Stimulated activated CD8-positive, alpha-beta memory T cell treated with anti-CD3 and anti-CD28 coated beads, Interleukin-15, amount 100 ng/mL, for 4 hours (primary cell): Measurements from ENCODE around the gene SOX4.
"Not testable (repeated sequence)": the region's sequence is repeated elsewhere in the genome, so short reads cannot be mapped to it uniquely, and the experiment has no call there.

Source experiments
- DNase-seq, 2 donors: peaks; one replicate each; pipeline ENCODE4 v3.0.0-alpha.2; 2020; ENCODE audit warnings: low read depth in 2 of 2

Gene SOX4

DNA sequence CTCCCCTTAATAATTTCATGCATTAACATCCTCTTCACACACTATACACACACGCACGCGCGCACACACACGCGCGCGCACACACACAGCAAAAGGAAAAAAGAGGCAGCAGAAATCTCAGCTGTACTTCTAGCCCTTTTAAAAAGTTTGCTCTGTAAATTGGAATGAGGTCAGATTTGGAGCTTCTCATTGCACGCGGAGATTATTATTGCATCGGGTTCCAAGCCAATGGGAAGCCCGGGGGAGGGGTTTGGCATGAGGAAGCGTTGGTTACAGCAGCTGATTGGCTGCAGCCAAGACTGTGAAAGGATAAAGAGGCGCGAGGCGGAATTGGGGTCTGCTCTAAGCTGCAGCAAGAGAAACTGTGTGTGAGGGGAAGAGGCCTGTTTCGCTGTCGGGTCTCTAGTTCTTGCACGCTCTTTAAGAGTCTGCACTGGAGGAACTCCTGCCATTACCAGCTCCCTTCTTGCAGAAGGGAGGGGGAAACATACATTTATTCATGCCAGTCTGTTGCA lies at the start of gene SOX4:
TSS of gene SOX4 (plus strand) at position 340 of the 515 bp plus-strand sequence. CDS start 784 bp downstream, outside the sequence.
- DNase-seq, result peak in 1 of 2 donors; percentile 49

DNA sequence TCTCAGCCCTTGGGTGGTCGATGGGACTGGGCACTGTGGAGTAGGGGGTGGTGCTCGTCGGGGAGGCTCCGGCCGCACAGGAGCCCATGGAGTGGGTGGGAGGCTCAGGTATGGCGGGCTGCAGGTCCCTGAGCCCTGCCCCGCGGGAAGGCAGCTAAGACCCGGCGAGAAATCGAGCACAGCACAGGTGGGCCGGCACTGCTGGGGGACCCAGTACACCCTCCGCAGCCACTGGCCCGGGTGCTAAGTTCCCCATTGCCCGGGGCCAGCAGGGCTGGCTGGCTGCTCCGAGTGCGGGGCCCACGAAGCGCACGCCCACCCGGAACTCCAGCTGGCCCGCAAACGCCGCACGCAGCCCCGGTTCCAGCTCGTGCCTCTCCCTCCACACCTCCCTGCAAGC lies 41.3 kb upstream of the SOX4 start:
- DNase-seq, result not testable (repeated sequence)

DNA sequence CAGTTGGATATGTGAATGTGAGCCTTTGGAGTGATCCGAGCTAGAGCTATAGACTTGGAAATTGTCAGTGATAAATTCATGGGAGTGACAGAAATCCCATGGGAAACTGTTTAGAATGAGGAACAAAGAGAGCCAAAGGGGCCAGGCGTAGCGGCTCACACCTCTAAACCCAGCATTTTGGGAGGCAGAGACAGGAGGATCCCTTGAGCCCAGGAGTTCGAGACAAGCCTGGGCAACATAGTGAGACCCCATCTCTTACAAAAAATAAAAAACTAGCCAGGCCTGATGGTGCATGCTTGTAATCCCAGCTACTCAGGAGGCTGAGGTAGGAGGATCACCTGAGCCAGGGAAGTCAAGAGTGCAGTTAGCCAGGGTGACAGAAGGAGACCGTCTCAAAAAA lies 39.3 kb upstream of the SOX4 start:
- no peak for DNase-seq

DNA sequence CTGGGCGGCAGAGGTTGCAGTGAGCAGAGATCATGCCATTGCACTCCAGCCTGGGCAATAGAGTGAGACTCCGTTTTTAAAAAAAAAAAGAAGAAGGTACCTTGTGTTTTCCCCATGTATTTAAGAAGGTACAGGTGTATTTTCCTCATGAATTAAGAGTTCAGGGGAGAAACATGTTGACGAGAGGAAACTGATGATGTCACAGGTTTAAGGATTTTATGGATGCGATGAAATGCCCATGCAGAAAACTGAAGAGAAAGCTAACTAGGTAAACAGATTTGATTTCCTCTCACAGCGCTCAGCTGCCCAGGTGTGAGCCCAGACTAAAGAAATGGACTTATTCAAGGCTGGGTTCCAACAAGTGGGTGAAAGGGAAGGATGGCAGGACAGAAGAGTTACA lies 38.4 kb upstream of the SOX4 start:
- no peak for DNase-seq

DNA sequence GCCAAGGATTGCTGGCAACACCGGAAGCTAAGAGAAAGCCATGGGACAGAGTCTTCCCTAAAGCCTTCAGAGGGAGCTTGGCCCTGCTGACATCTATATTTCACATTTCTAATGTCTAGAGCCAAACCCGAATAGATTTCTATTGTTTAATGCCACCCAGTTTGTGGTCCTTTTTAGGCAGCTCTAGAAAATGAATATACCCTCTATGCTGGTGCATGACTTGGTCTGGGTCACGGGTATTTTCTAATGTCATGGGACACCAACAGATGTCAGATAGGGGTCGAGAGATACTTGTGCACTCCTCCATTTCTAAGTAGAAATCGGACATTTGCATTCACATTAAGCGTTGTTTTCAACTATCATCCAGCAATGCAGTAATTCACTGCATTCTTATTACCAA lies 37.0 kb upstream of the SOX4 start:
- no peak for DNase-seq

DNA sequence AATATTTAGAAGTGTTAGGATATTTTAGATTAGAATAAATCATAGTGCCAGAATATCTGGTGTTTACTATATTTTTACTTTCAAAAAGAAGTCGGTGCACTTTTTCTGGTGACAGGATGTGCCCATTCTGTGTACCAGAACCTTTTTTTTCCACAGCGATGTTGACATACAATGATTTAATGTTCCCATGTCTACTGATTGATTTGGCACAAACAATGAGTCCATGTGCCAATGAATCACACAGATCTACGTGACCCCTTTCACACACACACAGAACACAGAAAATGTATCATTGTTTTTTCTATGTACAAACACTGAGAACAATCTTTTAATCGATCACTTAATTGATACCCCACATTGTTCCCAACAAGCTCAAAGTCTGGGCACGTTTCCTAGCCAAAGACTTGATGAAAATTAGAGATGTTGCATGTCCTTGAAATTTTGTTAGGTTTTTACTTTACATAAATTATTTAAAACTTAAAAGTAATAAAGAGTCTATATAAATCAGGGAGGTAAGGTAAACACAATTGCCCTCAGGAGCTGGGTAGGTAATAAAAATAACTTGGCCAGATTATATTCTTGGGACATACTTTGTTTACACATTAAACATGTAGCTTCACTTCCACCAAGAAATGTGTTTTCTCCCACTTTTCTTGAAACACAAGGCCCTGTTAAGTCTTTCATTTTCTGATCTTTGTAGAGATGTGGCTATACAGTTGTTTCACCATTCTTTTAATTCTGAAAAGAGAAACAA lies 36.4 kb upstream of the SOX4 start:
- DNase-seq, result no peak

DNA sequence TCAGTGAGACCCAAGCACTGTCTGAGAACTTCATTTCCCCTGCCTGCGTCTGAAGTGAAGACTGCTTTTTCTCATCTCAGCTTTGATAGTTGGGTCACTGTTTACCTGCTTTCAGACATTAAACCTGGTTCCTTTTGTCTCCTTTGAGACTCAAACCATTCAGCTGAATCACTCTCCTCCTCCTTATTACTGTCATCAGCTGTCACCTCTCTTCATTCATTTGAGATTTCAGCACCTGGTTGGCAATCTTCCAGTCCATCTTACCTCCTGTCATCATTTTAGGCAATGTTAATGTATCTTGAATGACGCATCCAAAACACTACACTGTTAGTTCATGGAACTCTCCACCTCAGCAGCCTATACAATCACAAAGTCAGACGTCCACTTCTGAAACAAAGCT lies 34.3 kb upstream of the SOX4 start:
- no peak for DNase-seq

DNA sequence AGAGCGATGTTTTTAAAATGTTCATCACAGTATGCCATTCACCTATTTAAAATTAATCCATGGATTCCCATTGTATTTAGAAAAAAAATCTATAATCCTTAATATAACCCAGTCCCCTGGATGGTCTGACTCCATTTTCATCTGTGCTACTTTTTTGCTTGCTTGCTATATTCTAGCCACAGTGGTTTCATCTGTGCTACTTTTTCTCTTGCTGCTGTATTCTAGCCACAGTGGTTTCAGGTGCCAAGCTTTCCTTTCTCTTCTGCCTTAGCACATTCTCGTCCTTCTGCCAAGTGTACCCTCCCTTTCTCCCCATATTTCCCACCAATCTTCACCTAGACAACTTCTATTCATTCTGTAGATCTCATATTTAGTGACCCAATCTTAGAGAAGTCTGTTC lies 33.3 kb upstream of the SOX4 start:
- no peak for DNase-seq

DNA sequence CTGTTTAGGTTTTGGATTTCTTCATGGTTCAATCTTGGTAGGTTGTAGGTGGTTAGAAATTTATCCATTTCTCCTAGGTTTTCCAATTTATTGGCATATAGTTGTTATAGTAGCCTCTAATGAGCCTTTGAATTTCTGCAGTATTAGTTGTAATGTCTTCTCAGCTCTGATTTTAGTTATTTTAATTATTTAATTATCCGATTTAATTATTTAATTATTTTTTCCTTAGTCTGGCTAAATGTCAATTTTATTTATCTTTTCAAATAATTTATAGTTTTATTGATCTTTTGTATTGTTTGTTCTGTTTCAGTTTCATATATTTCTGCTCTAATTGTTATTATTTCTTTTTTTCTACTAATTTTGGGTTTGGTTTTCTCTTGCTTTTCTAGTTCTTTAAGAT lies 28.1 kb upstream of the SOX4 start:
- no peak for DNase-seq

DNA sequence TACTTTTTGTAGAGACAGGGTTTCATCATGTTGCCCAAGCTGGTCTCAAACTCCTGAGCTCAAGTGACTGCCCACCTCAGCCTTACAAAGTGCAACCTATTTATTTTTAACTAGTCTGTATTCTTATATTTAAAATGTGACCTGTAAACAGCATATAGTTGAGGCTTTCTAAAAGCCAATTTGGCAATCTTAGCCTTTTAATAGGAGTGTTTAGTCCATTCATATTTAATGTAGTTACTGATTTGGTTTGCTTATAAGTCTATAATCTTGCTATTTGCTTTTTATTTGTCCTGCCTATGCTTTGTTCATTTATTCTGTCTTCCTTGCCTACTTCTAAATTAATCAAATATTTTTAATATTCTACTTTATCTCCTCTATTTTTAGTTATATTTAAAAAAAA lies 15.0 kb upstream of the SOX4 start:
- no peak for DNase-seq

DNA sequence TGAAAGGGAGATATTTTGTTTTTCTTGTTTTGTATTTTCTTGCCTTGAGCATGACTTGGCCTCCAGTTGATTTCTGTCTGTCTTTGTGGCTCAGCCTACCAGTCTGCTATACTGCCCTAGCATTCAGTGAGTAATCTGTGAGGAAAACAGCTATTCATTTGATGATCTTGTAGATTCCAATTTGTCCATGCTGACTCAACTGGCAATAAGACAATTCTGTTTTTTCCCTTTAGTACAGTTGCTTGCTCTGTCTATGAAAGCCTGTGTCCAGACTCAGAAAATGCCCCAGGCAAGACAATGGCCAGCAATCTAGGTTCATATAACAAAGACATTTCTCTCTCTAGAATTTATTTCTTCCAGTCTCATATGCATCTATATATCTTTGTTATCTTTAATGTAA lies 10.9 kb upstream of the SOX4 start:
- DNase-seq, result no peak

DNA sequence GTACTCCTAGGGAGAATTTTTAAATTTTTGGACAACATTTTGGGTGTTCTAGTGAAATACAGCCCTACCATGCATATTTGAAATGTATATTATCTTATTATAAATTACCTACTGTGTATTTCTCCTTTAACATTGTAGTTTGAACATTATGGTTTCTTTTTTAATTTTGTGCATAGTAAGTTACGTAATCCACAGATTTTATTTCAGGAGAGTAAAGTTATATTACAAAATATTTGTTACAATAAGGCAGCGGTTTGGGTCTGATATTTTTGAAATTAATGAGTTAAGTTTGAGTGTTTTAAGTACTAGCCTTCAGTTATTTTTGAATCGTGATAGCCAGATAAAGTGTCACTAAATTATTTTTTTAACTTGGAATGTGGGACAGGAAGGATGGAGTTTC lies 7.3 kb upstream of the SOX4 start:
- DNase-seq, result no peak

DNA sequence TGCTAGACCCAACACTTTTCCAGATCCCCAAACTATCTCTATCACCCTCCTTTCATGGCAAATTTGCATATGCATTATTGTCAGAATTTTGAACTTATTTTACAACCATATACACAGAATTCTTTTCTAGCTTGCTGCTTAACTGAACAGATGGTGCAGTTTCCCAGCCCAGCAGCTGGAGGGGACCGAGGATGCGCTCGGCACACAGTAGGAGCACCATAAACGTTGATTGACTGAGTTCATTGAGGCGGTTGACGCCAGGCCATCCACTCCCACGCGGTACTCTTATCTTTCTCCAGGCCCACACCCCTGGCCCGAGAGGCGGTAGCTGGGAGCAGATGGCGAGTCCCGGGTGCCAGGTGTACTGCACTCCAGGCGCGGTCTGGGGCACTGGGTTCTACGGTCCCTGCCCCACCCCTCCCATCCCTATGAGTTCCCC lies 6.8 kb upstream of the SOX4 start:
- no peak for DNase-seq

DNA sequence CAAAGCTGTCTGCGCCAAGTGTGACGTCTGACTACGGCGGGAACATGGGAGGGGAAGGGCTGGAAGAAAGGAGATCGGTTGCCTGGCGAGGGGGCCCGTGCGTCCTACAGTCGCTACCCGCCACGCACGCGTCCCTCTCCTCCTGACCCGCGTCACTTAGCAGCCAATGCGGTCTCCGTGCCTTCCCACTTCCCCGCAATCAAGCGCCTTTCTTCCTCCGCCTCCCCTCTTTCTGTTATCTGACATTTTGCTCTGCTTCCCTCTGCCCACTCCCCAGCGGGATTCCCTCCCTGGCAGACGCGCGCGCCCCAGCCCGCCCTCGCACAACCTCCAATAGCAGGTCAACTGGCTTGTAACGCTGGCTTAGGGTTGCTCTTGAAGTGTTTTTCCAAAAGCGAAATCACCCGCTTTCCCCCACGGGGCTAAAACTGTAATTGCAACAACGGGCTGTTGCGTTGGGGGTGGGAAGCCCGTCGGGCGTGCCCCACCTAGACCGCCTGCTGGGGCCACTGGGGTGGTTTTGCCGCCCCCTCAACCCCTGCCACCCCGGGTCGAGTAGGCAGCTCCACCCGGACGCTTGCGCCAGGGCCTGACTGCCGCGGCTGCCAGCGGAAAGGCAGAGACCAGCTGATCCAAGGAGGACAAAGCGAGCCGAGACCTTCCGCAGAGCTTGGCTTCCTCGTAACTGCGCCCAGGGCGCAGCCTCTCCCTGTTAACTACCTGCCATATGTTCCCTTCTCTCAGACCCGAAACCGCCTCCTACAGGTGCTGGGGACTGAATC lies 6.2 kb upstream of the SOX4 start:
- DNase-seq, result no peak

DNA sequence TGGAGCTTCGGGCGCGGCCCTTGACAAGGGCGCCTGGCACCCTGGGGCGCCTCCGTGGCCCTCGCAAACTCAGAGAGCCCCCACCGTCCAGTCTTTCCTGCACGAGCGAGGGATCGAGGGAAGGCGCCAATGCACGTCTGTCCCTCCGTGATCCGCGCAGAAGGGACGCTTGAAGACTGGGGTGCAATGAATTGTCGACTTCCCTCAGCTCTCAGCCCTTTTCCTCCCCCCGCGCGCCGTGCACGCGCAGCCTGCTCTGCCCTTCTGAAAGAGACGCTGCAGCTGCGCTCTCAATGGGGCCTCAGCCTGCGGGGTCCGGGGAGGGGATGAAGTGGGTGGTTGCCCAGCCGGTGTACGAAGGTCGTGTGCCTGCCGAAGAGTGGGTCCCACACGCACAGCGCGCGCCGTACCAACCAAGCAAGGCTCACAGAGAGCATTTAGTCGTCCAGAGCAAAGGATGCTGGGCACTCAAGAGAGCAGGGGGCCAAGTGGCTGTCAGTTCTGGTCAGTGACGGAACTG lies 5.5 kb upstream of the SOX4 start:
- DNase-seq, result no peak

DNA sequence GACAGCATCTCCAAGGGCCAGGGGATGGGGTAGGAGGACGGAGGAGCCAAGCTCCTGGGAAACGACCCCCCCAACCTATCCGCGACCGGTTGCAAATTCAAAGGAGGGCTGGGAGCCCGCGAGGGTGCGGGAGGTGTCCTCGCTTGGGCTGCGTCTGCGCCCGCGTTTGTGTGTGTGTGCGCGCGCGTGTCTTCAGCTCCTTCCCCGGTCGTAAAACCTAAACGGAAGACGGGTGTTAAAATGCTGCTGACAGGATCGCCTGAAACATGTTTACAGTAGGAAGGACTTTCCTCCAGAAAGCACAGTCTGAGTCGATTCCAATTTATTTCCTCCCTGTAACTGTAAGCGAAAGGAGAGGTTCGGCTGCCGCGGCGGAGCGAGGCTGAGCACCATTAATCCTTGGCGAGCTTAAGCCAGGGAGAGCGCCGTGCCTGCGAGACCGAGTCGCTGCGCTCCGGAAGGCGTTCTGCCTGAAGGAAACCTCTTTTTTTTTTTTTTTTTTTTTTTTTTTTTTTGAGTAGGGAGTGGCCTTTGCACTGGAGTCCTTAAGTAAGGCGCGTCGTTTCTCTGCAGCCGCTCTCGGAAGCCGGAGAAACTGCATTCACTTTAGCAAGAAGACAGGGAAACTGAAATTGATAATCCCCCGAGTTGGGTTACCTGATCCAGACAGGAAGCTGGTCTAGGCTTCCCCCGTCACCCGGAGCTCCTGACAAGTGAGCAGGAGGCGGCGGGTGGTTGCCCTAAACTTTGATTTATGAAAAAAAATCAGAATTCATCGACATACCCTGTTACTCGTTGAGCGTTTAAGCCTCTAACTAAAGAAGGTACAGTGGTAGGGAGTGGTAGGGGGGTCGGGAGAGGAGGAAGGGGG lies 4.8 kb upstream of the SOX4 start:
- DNase-seq, result no peak

DNA sequence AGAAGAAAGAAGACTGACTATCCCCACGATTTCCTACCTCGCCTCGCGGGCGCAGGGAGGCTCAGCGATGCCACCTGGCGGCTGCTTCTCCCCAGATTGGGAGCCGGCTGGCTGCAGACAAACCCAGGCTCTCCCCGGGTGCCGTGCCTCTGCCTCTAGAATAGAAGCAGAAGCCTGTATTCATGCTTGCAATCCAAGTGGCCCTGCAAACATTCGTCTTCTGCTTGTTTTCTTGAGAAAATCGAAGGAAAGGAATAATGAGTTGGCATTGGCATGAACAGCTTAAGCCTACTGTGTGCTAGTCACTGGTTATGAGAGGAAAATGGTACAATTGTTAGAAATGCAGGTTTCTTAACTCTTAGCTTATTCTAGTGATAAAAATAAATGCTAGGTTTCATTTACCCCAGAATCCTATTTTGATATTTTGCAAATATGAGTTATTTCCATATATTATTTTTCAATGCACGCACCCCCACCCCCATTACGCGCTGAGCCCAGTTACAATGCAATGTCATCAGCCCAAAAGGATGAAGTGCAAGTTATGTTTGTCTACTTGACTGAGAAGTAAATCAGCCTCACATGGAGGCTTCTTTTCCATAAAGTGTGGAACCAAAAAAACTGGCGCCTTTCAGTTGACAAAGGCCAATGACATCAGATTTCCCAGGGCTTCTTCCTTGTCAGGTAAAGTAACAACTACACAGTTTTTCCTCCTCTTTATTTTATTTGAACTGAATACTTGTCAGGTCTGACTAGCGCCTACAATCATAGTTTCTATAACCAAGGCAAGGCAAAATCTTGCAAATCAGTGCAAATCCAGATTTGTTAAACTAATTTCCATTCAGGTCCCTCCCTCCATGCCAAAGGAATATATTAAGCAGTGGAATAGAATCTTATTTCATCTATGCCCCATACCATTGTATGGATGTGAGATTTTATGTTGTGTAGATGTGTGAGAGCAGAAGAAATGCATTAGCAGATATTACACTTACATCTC lies 3.9 kb upstream of the SOX4 start:
- no peak for DNase-seq

DNA sequence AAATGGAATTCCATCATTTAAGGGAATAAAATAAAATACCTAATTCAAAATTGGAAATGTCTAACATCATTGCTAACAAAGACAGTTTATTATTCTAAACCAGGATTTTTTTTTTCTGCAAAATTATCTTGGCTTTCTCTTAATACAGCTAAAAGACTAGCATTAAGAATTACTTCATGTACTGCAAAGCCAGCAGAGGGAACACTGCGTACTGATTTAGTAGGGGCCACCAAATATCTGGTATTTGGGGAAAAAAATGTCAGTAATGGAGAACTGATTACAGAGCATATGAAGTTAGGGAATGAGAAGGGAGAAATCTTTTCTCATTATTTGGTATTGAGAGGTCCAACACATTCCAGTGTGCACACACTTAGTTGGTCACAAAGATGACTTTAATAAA lies 3.2 kb upstream of the SOX4 start:
- DNase-seq, result no peak

DNA sequence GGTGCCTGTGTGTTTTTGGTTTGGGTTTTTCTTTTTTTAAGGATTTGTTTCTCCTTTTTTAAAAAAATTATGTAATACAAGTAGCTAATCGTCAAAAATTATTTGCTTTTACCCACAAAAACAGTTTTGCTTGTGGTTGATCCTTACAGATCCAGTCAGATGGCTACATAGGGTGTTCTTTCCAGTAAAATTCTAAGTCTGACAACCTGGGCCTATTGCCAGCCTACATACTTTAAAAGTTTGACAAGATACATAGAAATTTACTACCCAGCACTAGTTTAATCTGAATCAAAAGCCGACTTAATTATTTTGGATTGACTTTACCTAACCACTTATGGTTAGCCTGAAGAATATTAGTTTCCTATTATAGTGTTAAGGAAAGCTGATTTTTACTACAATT lies 2.1 kb upstream of the SOX4 start:
- no peak for DNase-seq

DNA sequence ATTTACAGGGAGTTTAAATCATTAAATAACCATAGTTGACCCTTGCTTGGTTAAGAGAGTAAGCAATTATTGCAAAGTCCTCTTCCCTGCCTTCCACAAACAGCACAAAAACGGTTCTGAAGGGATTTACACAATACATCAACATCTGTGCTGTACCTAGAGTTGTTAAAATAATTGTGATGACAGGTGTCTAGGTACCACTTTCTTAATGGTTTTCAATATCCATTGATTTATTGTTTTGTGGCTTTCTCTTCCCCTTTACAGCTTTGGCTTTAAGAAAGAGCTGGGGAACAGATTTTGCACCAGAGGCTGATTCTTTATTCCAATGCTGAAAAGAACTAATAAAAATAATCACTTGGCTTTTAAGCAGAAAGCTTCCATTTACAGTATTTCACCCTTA lies 598 bp upstream of the SOX4 start:
- no peak for DNase-seq
